K562 treated with DMSO at 1 percent for 24 hours (cell line): Measurements from ENCODE around the gene PPP1R13L. TPM values are rescaled to one million over a fixed set of nuclear protein-coding genes. Genes with fewer than 3 reads are reported as not detected.

Experiments used
- total RNA-seq: library from RNA; unstranded; fragments of 300-600 nt; gene quantifications from 2 replicates; pipeline ENCODE4 v1.2.3, GENCODE V29; 2022; ENCODE audit warnings: low read depth; ENCODE audit not compliant: insufficient read depth

Gene PPP1R13L, protein sequence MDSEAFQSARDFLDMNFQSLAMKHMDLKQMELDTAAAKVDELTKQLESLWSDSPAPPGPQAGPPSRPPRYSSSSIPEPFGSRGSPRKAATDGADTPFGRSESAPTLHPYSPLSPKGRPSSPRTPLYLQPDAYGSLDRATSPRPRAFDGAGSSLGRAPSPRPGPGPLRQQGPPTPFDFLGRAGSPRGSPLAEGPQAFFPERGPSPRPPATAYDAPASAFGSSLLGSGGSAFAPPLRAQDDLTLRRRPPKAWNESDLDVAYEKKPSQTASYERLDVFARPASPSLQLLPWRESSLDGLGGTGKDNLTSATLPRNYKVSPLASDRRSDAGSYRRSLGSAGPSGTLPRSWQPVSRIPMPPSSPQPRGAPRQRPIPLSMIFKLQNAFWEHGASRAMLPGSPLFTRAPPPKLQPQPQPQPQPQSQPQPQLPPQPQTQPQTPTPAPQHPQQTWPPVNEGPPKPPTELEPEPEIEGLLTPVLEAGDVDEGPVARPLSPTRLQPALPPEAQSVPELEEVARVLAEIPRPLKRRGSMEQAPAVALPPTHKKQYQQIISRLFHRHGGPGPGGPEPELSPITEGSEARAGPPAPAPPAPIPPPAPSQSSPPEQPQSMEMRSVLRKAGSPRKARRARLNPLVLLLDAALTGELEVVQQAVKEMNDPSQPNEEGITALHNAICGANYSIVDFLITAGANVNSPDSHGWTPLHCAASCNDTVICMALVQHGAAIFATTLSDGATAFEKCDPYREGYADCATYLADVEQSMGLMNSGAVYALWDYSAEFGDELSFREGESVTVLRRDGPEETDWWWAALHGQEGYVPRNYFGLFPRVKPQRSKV
- 26.1 and 29.9 TPM in 2 replicates for total RNA-seq

DNA sequence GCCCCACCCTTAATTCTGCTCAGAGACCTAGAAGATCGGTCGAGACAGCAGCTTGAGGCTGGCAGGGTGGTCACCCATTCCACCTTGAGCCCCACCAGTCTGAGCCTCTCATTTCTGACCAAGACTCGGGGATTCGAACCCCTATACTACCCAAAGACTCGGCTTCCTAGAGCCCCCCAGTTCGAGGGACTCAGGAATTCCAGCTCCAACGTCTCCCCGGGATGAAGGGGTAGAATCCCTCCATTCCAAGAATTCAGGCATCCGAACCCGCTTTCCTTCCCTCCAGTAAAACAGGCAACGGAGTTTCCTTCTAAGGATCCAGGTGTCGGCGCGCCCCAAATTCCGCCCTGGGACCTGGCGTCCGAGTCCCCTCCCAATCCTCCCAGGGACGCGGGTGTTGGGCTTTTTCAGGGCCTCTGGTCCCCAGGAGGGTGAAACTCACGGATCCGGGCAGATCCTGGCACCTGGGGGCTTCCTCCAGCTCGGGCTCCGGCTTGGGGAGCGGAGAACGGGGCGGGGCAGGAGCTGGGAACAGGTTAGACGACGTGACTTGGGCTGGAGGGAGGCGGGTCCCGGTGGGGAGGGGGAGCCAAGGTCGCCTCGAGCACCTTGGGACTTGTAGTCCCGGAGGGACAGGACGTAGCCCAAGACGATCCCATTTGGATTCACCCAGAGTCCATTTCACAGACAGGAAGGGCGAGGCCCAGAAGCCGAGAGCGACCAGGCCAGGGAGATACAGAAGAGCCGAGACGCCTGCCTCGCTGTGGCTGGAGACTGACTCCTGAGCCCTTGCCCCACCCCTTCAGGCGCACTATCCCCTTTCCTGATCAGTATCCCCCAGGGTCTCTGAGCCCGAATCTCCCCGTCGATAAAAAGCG lies at the start of gene PPP1R13L:
Gene PPP1R13L (minus strand): TSS at position 513 of the 878 bp plus-strand sequence. CDS start 6,751 bp downstream, outside the sequence.

DNA sequence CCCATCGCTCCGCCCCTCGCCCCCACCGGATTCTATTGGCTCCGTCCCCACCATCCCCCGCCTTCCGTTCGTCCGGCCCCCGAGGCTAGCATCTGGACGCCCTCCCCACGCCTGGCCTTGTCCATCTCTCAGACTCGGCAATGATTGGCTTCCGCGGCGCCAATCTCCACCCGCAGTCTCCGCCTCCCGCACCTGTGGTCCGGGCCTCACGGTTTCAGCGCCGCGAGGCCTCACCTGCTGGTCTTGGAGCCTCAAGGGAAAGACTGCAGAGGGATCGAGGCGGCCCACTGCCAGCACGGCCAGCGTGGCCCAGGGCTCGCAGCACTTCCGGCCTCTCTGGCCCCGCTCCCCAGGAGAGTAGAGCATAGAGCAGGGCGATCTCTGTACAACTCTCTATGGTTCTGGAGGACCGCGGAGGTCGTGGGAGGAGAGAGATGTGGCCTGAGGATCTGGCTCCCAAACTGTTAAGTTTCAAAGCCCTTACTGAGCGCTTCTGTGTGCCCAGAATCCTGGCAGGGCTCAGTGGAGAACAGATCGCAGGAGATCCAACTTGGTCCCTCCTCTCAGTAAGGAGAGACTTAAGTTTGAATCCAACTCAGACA lies 18.8 kb upstream of the PPP1R13L start, which contains the start of gene ERCC1:
Gene ERCC1 (minus strand): TSS at position 329 of the 602 bp plus-strand sequence. CDS start 543 bp downstream, outside the sequence.

GRCh38 chr19:45406226-45407090 lies 1.6 kb upstream of the PPP1R13L start, which contains the start of gene POLR1G:
POLR1G (plus strand) TSS chr19:45406644; CDS start chr19:45406697, 53 bp downstream.

GRCh38 chr19:45370410-45371204 lies 34.3 kb downstream of the PPP1R13L start, which contains the start of gene ERCC2:
ERCC2 (minus strand) TSS chr19:45370573; CDS start chr19:45370540, 33 bp downstream.

DNA sequence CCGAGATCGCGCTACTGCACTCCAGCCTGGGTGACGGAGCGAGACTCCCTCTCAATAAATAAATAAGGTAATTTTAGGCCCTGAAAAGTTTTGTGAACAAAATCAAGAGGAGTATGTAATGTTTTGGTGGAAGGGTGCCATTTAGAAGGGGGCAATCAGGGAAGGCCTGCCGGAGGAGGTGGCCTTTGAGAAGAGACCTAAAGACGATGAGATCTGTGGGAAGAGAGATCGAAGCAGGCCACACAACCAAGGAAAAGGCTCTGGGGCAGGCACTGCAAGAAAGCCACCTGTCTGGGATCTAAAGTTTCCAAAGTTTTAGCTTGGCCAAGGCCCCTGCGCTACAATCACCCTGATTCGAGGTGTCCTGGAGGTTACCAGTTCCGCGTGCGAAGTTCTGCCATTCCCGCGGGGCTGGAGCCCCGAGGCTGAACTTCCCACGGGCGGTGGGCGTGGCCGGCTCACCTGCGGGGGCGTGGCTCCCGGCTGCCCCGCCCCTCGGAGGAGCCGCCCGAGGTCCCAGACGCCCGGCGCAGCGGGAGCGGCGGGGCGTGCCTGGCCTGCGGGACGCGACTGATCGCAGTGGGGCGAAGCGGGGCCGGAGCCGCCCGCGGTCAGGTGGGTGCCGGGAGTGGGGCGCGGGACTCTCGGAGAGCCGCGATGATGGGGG lies 64.5 kb downstream of the PPP1R13L start, which contains the start of gene KLC3:
Gene KLC3 (plus strand): TSS at position 519 of the 667 bp plus-strand sequence. CDS start 4,792 bp downstream, outside the sequence.

Other genes starting within 250 kb of the PPP1R13L start
- 0.63 TPM in 1 of 2 replicates, not detected in the other for gene NKPD1, start 244.1 kb downstream of the PPP1R13L start, total RNA-seq
- gene TRAPPC6A, start 226.8 kb downstream of the PPP1R13L start, total RNA-seq: 106 and 116 TPM in 2 replicates
- 30.7 and 40.1 TPM in 2 replicates for gene BLOC1S3, start 226.3 kb downstream of the PPP1R13L start, total RNA-seq
- gene EXOC3L2, start 159.7 kb downstream of the PPP1R13L start, total RNA-seq: 25.2 and 29.4 TPM in 2 replicates
- gene MARK4, start 153.8 kb downstream of the PPP1R13L start, total RNA-seq: 31.3 and 33.5 TPM in 2 replicates
- 0.16 and 0.41 TPM in 2 replicates for gene CKM, start 82.2 kb downstream of the PPP1R13L start, total RNA-seq
- gene KLC3, start 64.3 kb downstream of the PPP1R13L start, total RNA-seq: 7.7 and 9.3 TPM in 2 replicates
- gene ERCC2, start 34.5 kb downstream of the PPP1R13L start, total RNA-seq: 50.8 and 56.5 TPM in 2 replicates
- 3.0 and 4.9 TPM in 2 replicates for gene POLR1G, start 1.6 kb upstream of the PPP1R13L start, total RNA-seq
- 73.8 and 79.3 TPM in 2 replicates for gene ERCC1, start 18.8 kb upstream of the PPP1R13L start, total RNA-seq
- 1.3 and 1.4 TPM in 2 replicates for gene FOSB, start 62.9 kb upstream of the PPP1R13L start, total RNA-seq
- 99.4 and 105 TPM in 2 replicates for gene RTN2, start 92.0 kb upstream of the PPP1R13L start, total RNA-seq
- 12.0 and 14.6 TPM in 2 replicates for gene PPM1N, start 93.4 kb upstream of the PPP1R13L start, total RNA-seq
- 152 and 158 TPM in 2 replicates for gene VASP, start 102.4 kb upstream of the PPP1R13L start, total RNA-seq
- gene OPA3, start 179.7 kb upstream of the PPP1R13L start, total RNA-seq: 13.6 and 13.7 TPM in 2 replicates
- 0.08 TPM in 1 of 2 replicates, not detected in the other for gene GPR4, start 197.1 kb upstream of the PPP1R13L start, total RNA-seq
- gene EML2, start 234.3 kb upstream of the PPP1R13L start, total RNA-seq: 68.5 and 79.4 TPM in 2 replicates